GM18505 (cell line): ENCODE results near the gene STAT2.

Experiments used
- ATAC-seq: cut with Tn5 transposase; IDR thresholded peaks from one replicate; pipeline ENCODE4 v1.9.1; 2021; ENCODE audit not compliant: unreplicated experiment
- POLR2A ChIP-seq: IDR thresholded peaks from 4 replicates; pipeline ENCODE4 v1.6.1; 2011; ENCODE audit warnings: borderline replicate concordance; ENCODE audit not compliant: insufficient read depth, insufficient read length; ENCODE audit errors: extremely low read depth

STAT2 gene

GRCh38 chr12:56299308-56299852, 60.5 kb downstream of the STAT2 start:
- ATAC-seq: no peak
- TF ChIP-seq POLR2A: no peak

GRCh38 chr12:56298828-56299227, 61.1 kb downstream of the STAT2 start:
- TF ChIP-seq POLR2A: no peak
- ATAC-seq: no peak

- no peak for ATAC-seq
- TF ChIP-seq POLR2A: no peak
Measured at GRCh38 chr12:56297400-56297799, 62.5 kb downstream of the STAT2 start.

- ATAC-seq: no peak
- TF ChIP-seq POLR2A: no peak
Measured at GRCh38 chr12:56296295-56296694, 63.6 kb downstream of the STAT2 start.

- no peak for TF ChIP-seq POLR2A
- ATAC-seq: no peak
Measured at GRCh38 chr12:56293795-56294194, 66.1 kb downstream of the STAT2 start.
